GM18508 (cell line): ENCODE results near the gene HOXC13.

Experiments
- ATAC-seq: cut with Tn5 transposase; IDR thresholded peaks from one replicate; pipeline ENCODE4 v1.9.1; 2021; ENCODE audit warnings: moderate number of reproducible peaks; ENCODE audit not compliant: insufficient read depth, unreplicated experiment

HOXC13 gene

GRCh38 chr12:53938326-53939140, at the start of gene HOXC13:
TSS of gene HOXC13 (plus strand) at chr12:53938831. CDS start at chr12:53938907, 76 bp downstream.
- no peak for ATAC-seq

DNA sequence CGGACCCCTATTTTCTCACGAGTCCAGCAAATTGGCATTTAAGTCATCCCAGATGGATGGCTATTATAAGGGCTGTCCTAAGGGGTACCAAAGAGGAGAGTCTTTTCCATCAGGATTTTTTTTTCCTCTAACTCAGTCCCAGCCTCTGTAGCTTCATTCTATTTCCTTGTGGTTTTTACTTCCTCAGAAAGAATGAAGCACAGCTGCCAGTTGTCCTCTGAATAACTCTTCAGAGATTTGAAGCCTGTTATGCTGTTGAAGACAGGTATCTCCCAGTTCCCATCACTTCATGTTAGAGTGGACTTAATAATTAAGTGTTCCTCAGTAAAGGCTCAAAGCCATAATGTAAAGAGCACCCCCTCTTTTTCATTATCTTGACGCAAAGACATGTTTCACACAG, 48.5 kb upstream of the HOXC13 start:
- no peak for ATAC-seq

- ATAC-seq: no peak
These were observed 45.8 kb upstream of the HOXC13 start for GRCh38 chr12:53892762-53893395.

- ATAC-seq: no peak
These were observed 39.4 kb upstream of the HOXC13 start for GRCh38 chr12:53899230-53899629.

- no peak for ATAC-seq
These were observed 31.5 kb upstream of the HOXC13 start for GRCh38 chr12:53907103-53907502.

DNA sequence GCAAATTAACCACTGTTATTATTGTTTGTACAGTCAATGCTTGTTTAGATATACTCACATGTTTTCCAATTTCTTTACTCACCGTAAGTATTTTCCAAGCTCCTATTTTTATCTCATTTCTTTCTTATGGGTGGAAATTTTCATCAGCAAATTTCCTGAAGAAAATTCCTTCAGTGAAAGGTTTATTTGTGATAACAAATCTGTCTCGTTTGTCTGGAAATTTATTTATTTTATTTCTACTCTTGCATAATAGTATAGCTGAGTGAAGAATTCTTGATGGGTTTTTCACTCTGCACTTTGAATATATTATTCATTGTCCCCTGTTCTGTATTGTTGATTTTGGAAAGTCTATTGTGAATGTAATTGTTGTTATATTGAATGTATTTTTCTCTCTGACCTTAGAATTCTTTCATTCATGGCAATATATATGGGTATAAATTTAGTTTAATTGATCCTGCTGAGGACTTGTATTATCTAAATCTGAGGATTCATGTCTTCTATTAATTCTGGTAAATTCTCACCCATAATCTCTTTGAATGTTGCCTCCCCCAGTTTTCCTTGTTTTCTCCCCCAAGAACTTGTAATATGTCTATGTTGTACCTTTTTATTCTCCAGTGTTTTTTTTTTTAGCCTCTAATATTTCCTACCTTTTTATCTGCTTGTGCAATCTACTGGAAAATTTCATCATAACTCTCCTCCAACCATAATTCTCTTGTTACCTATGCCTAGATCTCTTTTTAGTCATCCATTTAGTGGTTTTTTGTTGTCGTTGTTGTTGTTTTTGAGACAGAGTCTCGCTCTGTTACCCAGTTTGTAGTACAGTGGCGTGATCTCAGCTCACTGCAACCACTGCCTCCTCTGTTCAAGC, 21.6 kb upstream of the HOXC13 start:
- no peak for ATAC-seq

DNA sequence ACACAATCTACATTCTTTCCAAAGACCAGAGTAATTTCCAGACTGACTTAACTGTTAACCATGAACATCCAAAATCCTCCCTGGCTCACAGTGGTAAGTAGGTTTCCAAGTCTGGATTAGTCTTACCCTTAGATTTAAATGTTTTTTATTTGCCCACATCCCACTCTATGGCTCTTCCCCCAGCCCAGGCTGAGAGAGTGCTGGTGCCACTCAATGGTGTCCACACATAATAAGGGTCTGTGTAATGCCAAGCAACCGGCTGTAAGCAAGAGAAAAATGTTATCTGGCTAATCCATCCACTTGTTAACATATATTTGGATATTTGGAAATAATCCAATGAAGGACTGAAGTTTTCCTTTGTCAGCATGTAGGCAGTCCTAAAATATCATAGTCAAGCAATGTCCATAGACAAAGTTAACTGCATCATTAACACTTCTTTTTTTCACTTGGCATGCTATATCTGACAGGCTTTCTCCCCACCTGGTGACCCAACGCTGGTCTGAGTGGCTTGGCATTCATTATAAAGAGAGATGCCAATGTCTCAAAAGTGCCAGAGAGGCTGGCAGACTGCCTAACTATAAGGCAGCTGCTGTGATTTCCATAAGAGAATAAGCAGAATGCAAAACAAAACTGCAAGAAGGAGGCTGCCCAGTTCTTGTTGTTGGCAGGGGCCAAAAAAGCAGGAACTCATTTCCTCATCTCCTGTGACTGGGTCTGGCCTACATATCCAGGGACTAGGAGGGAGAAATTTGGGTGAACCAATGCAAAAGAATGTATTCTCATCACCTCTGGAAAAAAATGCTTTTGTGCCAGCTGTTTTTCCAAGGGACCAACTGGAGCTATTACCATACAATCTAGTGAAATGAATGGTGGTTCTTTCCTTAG, 13.9 kb upstream of the HOXC13 start:
- ATAC-seq: no peak

GRCh38 chr12:53927220-53928029, 11.2 kb upstream of the HOXC13 start:
- ATAC-seq: no peak

- ATAC-seq: no peak
These were observed 10.4 kb upstream of the HOXC13 start for GRCh38 chr12:53928054-53928835.

DNA sequence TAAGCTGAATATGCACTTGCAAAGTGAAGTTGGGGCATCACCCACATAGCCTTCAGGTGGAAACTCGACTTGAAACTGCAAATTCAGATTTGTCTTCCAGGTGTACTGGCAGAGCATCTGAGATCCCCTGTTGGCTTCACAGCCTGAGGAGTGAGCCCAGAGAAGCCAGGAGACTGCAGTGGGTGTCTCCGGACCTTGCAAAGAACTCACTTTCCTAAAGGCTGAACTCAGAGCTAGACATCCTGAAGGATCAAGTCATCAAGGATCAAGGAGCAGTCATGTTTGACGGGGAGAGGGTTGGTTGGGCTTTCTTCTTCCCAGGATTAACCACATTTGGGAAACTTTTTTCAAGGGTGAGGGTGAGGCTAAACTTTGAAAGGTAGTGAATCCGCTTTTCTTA, 9.1 kb upstream of the HOXC13 start:
- ATAC-seq: no peak

DNA sequence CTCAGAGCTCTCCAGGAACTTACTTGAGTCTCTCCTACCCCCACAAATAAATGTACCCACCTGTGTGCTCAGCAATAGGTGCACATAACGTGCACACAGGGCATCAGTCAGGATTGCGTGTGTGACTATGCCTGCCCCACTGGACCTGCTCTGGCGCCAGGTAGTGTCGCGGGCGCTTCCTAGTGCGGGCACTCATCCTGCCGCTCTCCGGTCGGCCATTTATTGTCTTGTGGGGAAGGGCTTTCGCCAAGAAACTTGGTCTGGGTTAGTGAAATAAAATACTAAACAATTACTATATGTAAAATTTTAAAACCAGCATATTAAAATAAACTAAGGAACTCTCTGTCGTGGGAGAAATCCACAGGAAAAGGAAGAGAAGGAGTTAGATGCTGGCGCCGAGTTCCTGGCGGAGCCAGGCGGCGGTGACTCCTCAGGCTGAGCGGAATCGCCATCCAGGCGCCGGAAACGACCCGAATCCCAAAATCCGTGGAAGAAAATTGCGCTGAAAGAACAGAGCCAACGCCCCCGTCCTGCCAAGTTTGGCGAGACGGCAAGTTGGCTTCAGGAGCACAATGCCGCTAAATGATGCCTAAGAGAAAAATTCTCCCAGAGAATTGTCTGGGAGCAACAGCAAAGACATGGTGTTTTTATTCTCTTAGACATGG, 7.9 kb upstream of the HOXC13 start:
- no peak for ATAC-seq

GRCh38 chr12:53931844-53932581, 6.6 kb upstream of the HOXC13 start:
- ATAC-seq: no peak

GRCh38 chr12:53932915-53933314, 5.7 kb upstream of the HOXC13 start:
- no peak for ATAC-seq

- ATAC-seq: no peak
These were observed 3.0 kb upstream of the HOXC13 start for GRCh38 chr12:53935383-53936341.

GRCh38 chr12:53937099-53937498, 1.5 kb upstream of the HOXC13 start:
- ATAC-seq: no peak
